HG03354 (cell line): ENCODE data around the gene GGCT.
"Not testable (repeated sequence)": the region's sequence is repeated elsewhere in the genome, so short reads cannot be mapped to it uniquely, and the experiment has no call there.

Experiments used
- ATAC-seq: cut with Tn5 transposase; IDR thresholded peaks from one replicate; pipeline ENCODE4 v1.9.1; 2021; ENCODE audit warnings: mild to moderate bottlenecking; ENCODE audit not compliant: unreplicated experiment, poor library complexity, severe bottlenecking

The GGCT gene

GRCh38 chr7:30504301-30505173 lies at the start of gene GGCT:
Gene GGCT, minus strand, starts transcription at chr7:30504829. Its CDS starts 120 bp downstream, at chr7:30504709.
- ATAC-seq: peak; percentile 98

GRCh38 chr7:30553546-30553945 lies 48.9 kb upstream of the GGCT start:
- ATAC-seq: no peak

- no peak for ATAC-seq
Measured at GRCh38 chr7:30553141-30553540, 48.5 kb upstream of the GGCT start.

- no peak for ATAC-seq
Measured at GRCh38 chr7:30552330-30552729, 47.7 kb upstream of the GGCT start.

GRCh38 chr7:30549931-30550493 lies 45.4 kb upstream of the GGCT start:
- ATAC-seq: no peak

- no peak for ATAC-seq
Measured at GRCh38 chr7:30548845-30549244, 44.2 kb upstream of the GGCT start.

GRCh38 chr7:30546596-30546995 lies 42.0 kb upstream of the GGCT start:
- ATAC-seq: no peak

- no peak for ATAC-seq
Measured at GRCh38 chr7:30545791-30546555, 41.3 kb upstream of the GGCT start.

- no peak for ATAC-seq
Measured at GRCh38 chr7:30543813-30544525, 39.3 kb upstream of the GGCT start.

GRCh38 chr7:30543115-30543514 lies 38.5 kb upstream of the GGCT start:
- not testable (repeated sequence) for ATAC-seq

GRCh38 chr7:30533886-30534285 lies 29.3 kb upstream of the GGCT start:
- no peak for ATAC-seq

- ATAC-seq: no peak
Measured at GRCh38 chr7:30531286-30531685, 26.7 kb upstream of the GGCT start.

GRCh38 chr7:30530373-30530772 lies 25.7 kb upstream of the GGCT start:
- no peak for ATAC-seq

GRCh38 chr7:30528779-30529178 lies 24.1 kb upstream of the GGCT start:
- no peak for ATAC-seq

GRCh38 chr7:30527297-30527696 lies 22.7 kb upstream of the GGCT start:
- ATAC-seq: not testable (repeated sequence)

GRCh38 chr7:30526163-30526562 lies 21.5 kb upstream of the GGCT start:
- ATAC-seq: no peak

- ATAC-seq: no peak
Measured at GRCh38 chr7:30525429-30525828, 20.8 kb upstream of the GGCT start.

- ATAC-seq: no peak
Measured at GRCh38 chr7:30524545-30524944, 19.9 kb upstream of the GGCT start.

GRCh38 chr7:30523466-30523865 lies 18.8 kb upstream of the GGCT start:
- no peak for ATAC-seq

- no peak for ATAC-seq
Measured at GRCh38 chr7:30522159-30522558, 17.5 kb upstream of the GGCT start.
